Osteoblast (primary cell): Measurements from ENCODE around the gene DLGAP1. TPM values are rescaled to one million over a fixed set of nuclear protein-coding genes. Genes with fewer than 3 reads are reported as not detected.
A peak's percentile ranks its signal among the peaks of the same experiment; 100 is the strongest.
"Not testable (repeated sequence)": the region's sequence is repeated elsewhere in the genome, so short reads cannot be mapped to it uniquely, and the experiment has no call there.

Experiments
- DNase-seq: peaks from one replicate; pipeline ENCODE4 v3.0.0; 2011; ENCODE audit warnings: low spot score, mixed read lengths; ENCODE audit not compliant: insufficient read length; ENCODE audit errors: missing footprints
- H2AFZ ChIP-seq: 2 replicates; pipeline ENCODE4 v1.6.0; 2011; ENCODE audit warnings: mild to moderate bottlenecking, low read length
- H3K27ac ChIP-seq: 2 replicates; pipeline ENCODE4 v1.5.1; 2011; ENCODE audit warnings: mild to moderate bottlenecking, low read depth, low read length, moderate library complexity
- H3K27me3 ChIP-seq: 2 replicates; pipeline ENCODE4 v1.6.0; 2012; ENCODE audit warnings: mild to moderate bottlenecking, control low read depth, inconsistent platforms, low read length, moderate library complexity; ENCODE audit not compliant: insufficient read depth
- H3K36me3 ChIP-seq: 2 replicates; pipeline ENCODE4 v1.5.1; 2011; ENCODE audit warnings: mild to moderate bottlenecking, low read length, control low read depth, moderate library complexity; ENCODE audit not compliant: insufficient read depth
- H3K4me1 ChIP-seq: 2 replicates; pipeline ENCODE4 v1.5.1; 2011; ENCODE audit warnings: mild to moderate bottlenecking, low read length, control low read depth, moderate library complexity; ENCODE audit not compliant: insufficient read depth
- H3K4me2 ChIP-seq: 2 replicates; pipeline ENCODE4 v1.6.0; 2011; ENCODE audit warnings: mild to moderate bottlenecking, low read length; ENCODE audit not compliant: insufficient read depth
- H3K4me3 ChIP-seq: fragments of 200-600 bp; sonication (generic); 3 replicates; pipeline ENCODE4 v1.5.1; 2012; ENCODE audit warnings: mild to moderate bottlenecking, low read length, inconsistent platforms; ENCODE audit not compliant: insufficient read depth
- H3K79me2 ChIP-seq: 2 replicates; pipeline ENCODE4 v1.6.0; 2012; ENCODE audit warnings: mild to moderate bottlenecking, low read length, control low read depth, inconsistent platforms; ENCODE audit not compliant: insufficient read depth
- H3K9me3 ChIP-seq: 2 replicates; pipeline ENCODE4 v1.5.1; 2011; ENCODE audit warnings: low read depth, low read length, control low read depth
- H4K20me1 ChIP-seq: 2 replicates; pipeline ENCODE4 v1.6.0; 2012; ENCODE audit warnings: mild to moderate bottlenecking, low read length, control low read depth; ENCODE audit not compliant: insufficient read depth
- total RNA-seq: library from RNA; depleted of rRNA; stranded (reverse); fragments of >200 nt; gene quantifications from 2 replicates; pipeline ENCODE4 v1.2.3, GENCODE V29; 2012
- TF ChIP-seq, protein P1 (sequence below): IDR thresholded peaks from 2 replicates; pipeline ENCODE4 v1.5.1; 2011; ENCODE audit warnings: mild to moderate bottlenecking, low read depth, low read length, moderate library complexity; ENCODE audit errors: extremely low read depth

Gene DLGAP1
- total RNA-seq, 1 donor = not detected

DNA sequence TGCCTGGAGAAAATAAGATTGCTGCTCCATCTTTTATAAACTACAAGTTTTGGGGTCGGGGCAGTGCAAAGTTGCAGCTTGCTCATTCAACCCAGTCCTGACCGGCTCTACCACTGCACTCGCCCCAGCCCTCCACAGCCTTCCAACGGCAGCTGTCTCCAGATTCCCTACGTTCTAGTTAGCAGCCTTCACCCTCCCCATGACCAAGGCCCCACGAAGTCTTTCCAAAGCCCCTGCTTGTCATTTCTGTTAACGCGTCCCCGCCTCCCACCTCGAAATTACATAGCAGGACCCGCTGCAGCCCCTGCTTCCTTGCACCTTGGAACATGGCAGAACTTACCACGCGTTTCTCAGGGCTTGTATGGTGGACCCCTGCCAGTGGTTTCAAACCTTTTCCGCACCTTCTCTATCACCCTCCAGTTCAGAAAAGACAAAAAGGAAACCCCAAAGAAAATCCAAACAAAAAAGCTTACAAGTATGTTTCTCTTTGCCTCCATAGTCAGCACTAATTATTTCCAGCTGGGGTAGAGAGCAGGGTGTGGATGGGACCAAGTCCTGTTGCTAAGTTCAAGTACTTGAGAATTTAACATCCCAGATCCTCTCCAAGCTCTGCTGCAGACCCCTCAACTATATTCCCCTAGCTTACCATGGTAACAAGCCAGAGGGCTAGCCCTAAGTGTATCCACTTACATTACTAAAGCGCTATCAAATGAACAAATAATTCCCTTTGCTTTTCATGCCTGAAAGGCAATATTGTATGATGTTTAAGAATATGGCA, 843.6 kb downstream of the DLGAP1 start:
- Histone ChIP-seq H2AFZ (peak overlapping the region; percentile 10), H4K20me1 (no peaks in the 10 kb centered on the region), H3K79me2 (peaks cover 5% of the 10 kb centered on the region), H3K27me3 (no peaks in the 10 kb centered on the region), H3K4me2 (no peak overlapping the region), H3K36me3 (no peaks in the 10 kb centered on the region), H3K4me1 (peaks cover 2% of the 10 kb centered on the region), H3K9me3 (no peaks in the 10 kb centered on the region), H3K27ac (no peak overlapping the region), H3K4me3 (no peak overlapping the region)
- DNase-seq = no peak
- TF ChIP-seq, protein P1, sequence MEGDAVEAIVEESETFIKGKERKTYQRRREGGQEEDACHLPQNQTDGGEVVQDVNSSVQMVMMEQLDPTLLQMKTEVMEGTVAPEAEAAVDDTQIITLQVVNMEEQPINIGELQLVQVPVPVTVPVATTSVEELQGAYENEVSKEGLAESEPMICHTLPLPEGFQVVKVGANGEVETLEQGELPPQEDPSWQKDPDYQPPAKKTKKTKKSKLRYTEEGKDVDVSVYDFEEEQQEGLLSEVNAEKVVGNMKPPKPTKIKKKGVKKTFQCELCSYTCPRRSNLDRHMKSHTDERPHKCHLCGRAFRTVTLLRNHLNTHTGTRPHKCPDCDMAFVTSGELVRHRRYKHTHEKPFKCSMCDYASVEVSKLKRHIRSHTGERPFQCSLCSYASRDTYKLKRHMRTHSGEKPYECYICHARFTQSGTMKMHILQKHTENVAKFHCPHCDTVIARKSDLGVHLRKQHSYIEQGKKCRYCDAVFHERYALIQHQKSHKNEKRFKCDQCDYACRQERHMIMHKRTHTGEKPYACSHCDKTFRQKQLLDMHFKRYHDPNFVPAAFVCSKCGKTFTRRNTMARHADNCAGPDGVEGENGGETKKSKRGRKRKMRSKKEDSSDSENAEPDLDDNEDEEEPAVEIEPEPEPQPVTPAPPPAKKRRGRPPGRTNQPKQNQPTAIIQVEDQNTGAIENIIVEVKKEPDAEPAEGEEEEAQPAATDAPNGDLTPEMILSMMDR = no peak

DNA sequence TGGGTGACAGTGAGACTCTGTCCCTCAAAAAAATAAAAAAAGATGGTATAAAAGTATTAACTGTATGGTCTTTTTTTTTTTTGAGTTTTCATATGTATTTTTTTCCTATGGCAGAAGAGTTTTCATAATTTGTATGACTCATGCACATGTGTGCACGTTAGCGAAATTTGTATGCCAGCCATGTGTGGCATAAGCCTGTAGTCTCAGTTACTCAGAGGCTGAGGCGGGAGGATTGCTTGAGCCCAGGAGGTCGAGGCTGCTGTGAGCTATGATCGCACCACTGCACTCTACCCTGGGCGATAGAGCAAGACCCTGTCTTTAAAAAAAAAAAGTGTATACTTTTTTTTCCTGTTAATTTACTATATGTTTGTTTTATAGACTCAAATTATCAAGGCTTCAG, 844.3 kb downstream of the DLGAP1 start:
- Histone ChIP-seq H3K4me3 (no peak overlapping the region), H3K4me2 (no peak overlapping the region), H3K27me3 (no peaks in the 10 kb centered on the region), H4K20me1 (no peaks in the 10 kb centered on the region), H3K36me3 (no peaks in the 10 kb centered on the region), H3K4me1 (peaks cover 9% of the 10 kb centered on the region), H2AFZ (no peak overlapping the region), H3K9me3 (no peaks in the 10 kb centered on the region), H3K79me2 (peaks cover 5% of the 10 kb centered on the region), H3K27ac (no peak overlapping the region)
- DNase-seq = no peak
- TF ChIP-seq, protein P1 = no peak

DNA sequence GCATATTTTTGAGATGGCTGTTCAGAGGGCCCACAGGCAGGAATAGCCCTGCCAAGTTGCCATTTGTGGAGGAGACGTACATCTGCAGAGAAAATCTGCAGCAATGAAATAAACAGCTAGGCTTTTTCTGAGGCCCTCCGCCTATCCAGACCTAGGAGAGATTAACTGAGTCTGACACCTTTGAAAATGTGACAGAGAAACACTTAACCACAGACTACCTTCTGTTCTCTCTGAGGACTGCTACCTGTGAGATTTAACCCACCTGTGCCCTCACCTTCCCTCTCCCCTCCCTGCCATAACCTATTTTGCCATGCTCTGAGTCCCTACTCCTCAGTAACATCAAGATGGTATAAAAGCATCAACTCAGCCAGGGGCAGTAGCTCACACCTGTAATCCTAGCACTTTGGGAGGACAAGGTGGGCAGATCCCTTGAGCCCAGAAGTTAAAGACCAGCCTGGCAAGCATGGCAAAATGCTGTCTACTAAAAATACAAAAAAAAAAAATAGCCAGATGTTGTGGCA, 844.9 kb downstream of the DLGAP1 start:
- H2AFZ ChIP-seq = no peak overlapping the region
- H4K20me1 ChIP-seq = no peaks in the 10 kb centered on the region
- no peaks in the 10 kb centered on the region for H3K9me3 ChIP-seq
- H3K27me3 ChIP-seq = no peaks in the 10 kb centered on the region
- no peaks in the 10 kb centered on the region for H3K36me3 ChIP-seq
- no peak for DNase-seq
- no peak overlapping the region for H3K4me2 ChIP-seq
- no peak overlapping the region for H3K4me3 ChIP-seq
- TF ChIP-seq, protein P1 = no peak
- H3K27ac ChIP-seq = no peak overlapping the region
- peaks cover 15% of the 10 kb centered on the region for H3K4me1 ChIP-seq
- H3K79me2 ChIP-seq = peaks cover 5% of the 10 kb centered on the region

DNA sequence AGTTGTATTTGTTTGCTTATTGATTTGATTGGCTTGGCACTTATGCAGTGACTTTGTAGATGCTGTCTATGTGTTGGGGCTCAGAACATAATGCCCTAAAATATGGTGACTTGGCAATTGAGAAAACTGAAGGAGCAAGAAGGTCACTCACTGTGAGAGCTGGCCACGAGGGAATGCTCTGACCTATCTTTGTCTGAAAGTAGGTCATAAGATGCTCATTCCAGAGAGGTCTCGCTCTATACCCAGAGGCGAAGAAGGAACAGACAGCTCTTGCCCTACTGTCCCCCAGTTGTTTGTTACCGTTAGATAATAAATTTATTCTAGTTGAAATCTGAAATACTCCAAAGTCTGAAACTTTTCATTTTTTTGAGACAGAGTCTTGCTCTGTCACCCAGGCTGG, 846.6 kb downstream of the DLGAP1 start:
- Histone ChIP-seq H3K4me2 (no peak overlapping the region), H3K27me3 (no peaks in the 10 kb centered on the region), H3K27ac (no peak overlapping the region), H3K9me3 (no peaks in the 10 kb centered on the region), H3K36me3 (no peaks in the 10 kb centered on the region), H2AFZ (no peak overlapping the region), H3K4me3 (no peak overlapping the region), H3K4me1 (peaks cover 31% of the 10 kb centered on the region), H3K79me2 (peaks cover 5% of the 10 kb centered on the region), H4K20me1 (no peaks in the 10 kb centered on the region)
- TF ChIP-seq, protein P1 = no peak
- no peak for DNase-seq

DNA sequence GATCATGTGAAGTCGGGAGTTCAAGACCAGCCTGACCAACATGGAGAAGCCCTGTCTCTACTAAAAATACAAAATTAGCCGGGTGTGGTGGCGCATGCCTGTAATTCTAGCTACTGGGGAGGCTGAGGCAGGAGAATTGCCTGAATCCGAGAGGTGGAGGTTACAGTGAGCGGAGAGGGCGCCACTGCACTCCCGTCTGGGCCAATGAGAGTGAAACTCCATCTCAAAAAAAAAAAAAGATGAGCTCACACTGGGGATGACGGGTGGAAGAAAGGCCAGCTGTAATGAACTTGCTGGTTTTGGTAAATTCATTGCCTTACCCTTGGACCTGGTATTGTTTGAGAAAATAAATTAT, 847.0 kb downstream of the DLGAP1 start:
- H3K27ac ChIP-seq, H4K20me1 ChIP-seq: not testable (repeated sequence)
- H3K4me1 ChIP-seq = peaks cover 34% of the 10 kb centered on the region

More for the DNA sequence above, 847.0 kb downstream of the DLGAP1 start:
- not testable (repeated sequence) for H3K4me3 ChIP-seq, H3K36me3 ChIP-seq, H2AFZ ChIP-seq, H3K27me3 ChIP-seq, H3K9me3 ChIP-seq, H3K4me2 ChIP-seq, H3K79me2 ChIP-seq, DNase-seq
